Fibroblast of pulmonary artery (primary cell): ENCODE data around the gene C11orf24.

Source experiments
- DNase-seq: peaks from one replicate; pipeline ENCODE4 v3.0.0-alpha.2; 2010; ENCODE audit warnings: low read depth
- H3K4me3 ChIP-seq: replicated peaks from 2 replicates; pipeline ENCODE4 v1.5.1; 2011; ENCODE audit warnings: low read depth, mild to moderate bottlenecking, control low read depth, low read length, moderate library complexity
- CTCF ChIP-seq: IDR thresholded peaks from 2 replicates; pipeline ENCODE4 v1.5.1; 2011; ENCODE audit warnings: mild to moderate bottlenecking, control low read depth, low read length, inconsistent platforms; ENCODE audit errors: missing control alignments

C11orf24 gene

GRCh38 chr11:68231621-68232020, 40.2 kb downstream of the C11orf24 start:
- no peak for DNase-seq
- no peak for TF ChIP-seq CTCF
- no peak overlapping the region for H3K4me3 ChIP-seq

GRCh38 chr11:68229601-68230000, 42.2 kb downstream of the C11orf24 start:
- DNase-seq: no peak
- no peak overlapping the region for H3K4me3 ChIP-seq
- TF ChIP-seq CTCF: no peak

- no peak overlapping the region for H3K4me3 ChIP-seq
- TF ChIP-seq CTCF: no peak
- no peak for DNase-seq
Measured at GRCh38 chr11:68226421-68226820, 45.4 kb downstream of the C11orf24 start.

- TF ChIP-seq CTCF: no peak
- H3K4me3 ChIP-seq: no peak overlapping the region
- no peak for DNase-seq
Measured at GRCh38 chr11:68224606-68225005, 47.2 kb downstream of the C11orf24 start.

GRCh38 chr11:68223275-68223674, 48.5 kb downstream of the C11orf24 start:
- no peak for TF ChIP-seq CTCF
- H3K4me3 ChIP-seq: no peak overlapping the region

GRCh38 chr11:68221406-68221805, 50.4 kb downstream of the C11orf24 start:
- no peak overlapping the region for H3K4me3 ChIP-seq
- DNase-seq: no peak
- TF ChIP-seq CTCF: no peak

More at GRCh38 chr11:68223275-68223674, 48.5 kb downstream of the C11orf24 start:
- DNase-seq: no peak

GRCh38 chr11:68216171-68216938, 55.4 kb downstream of the C11orf24 start:
- TF ChIP-seq CTCF: no peak
- no peak for DNase-seq
- no peak overlapping the region for H3K4me3 ChIP-seq
